ENCODE results near the gene STON2. TPM values are rescaled to one million over a fixed set of nuclear protein-coding genes. Genes with fewer than 3 reads are reported as not detected.
A peak's percentile ranks its signal among the peaks of the same experiment; 100 is the strongest.

Gene STON2
- total and polyA plus RNA-seq, 2 of the 13 experiments (the other 11 are each of a cell fraction or from before 2014, with no cell fraction given): 2.1 to 11.0 TPM

DNA sequence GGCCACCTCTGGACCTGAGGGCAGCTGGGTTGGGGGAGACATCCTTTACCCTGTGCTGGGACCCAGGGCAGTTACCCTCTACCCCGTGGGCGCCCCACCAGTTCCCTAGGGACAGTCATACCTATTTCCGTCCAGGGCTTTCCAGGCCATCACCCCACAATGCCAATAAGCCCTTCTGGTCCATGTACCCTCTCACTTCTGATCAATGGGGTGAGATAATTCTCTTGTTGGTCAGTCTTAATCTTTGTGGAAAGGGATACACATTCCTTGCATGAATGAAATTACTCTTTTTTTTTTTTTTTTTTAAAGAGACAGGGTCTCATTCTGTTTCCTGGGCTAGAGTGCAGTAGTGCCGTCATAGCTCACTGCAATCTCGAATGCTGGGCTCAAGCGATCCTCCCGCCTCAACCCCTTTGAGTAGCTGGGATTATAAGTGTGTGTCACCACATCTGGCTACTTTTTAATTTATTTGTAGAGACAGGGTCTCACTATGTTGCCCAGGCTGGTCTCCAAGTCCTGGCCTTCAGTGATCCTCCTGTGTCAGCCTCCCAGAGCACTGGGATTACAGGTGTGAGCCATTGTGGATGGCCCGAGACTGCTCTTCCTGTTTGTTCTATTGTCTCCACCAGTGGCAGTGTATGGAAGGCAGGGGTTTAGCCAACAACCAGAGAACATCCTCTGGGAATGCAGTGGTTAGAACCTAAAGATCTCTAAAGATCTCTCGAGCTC, 46.3 kb upstream of the STON2 start:
- H4K20me1 ChIP-seq (ENCODE audit: insufficient read depth, low read length): no peaks in the 10 kb centered on the region
- H3K36me3 ChIP-seq (replicated peaks in 1 of 2; ENCODE audit: control insufficient read depth in 1 of 2, insufficient read depth in 2 of 2, low read length in 2 of 2): no peaks in the 10 kb centered on the region
- DNase-seq (ENCODE audit: low spot score) (no peak), FAIRE-seq (no peak), ATAC-seq (peak; percentile 51)
- 31% methylated on average over 9 of the region's 9 CpGs for WGBS (ENCODE audit: low lambda C conversion rate)
- ChIA-PET CTCF (ENCODE audit: low intra/inter-chr PET ratio, low total read pairs) (no interaction called here), POLR2A (interaction anchor here (1.0 kb wide), 1 partner anchor 10 kb away, joined by 3 read pairs; no protein-coding TSS in a partner anchor)
- no peaks in the 10 kb centered on the region for H3K79me2 ChIP-seq (ENCODE audit: insufficient read depth, low read length)
- H3K9ac ChIP-seq (ENCODE audit: insufficient read depth, low read depth, low read length): no peak overlapping the region
- no peak overlapping the region for H2AFZ ChIP-seq (ENCODE audit: low read length)
- H3K4me2 ChIP-seq (ENCODE audit: low read depth, low read length): peak overlapping the region; percentile 28; the same call in 1 of the 2 replicates
- H3K27me3 ChIP-seq (ENCODE audit: control insufficient read depth in 1 of 2, insufficient read depth in 2 of 2, low read length in 2 of 2): no peaks in the 10 kb centered on the region
- no peak overlapping the region for H3K4me3 ChIP-seq (replicated peaks in 1 of 3; ENCODE audit: insufficient read depth in 1 of 3, low read depth in 2 of 3, low read length in 3 of 3)
- intact Hi-C loops (cut with micrococcal nuclease; ENCODE audit: unreplicated experiment) (no loop called here), in situ Hi-C loops (cut with HindIII; ENCODE audit: extremely low pct_ligation_motif_present, low pct_unique_long_range_greater_than_20kb) (no loop called here)
- peaks cover 42% of the 10 kb centered on the region for H3K4me1 ChIP-seq (ENCODE audit: insufficient read depth, low read length)
- TF ChIP-seq, protein P1, sequence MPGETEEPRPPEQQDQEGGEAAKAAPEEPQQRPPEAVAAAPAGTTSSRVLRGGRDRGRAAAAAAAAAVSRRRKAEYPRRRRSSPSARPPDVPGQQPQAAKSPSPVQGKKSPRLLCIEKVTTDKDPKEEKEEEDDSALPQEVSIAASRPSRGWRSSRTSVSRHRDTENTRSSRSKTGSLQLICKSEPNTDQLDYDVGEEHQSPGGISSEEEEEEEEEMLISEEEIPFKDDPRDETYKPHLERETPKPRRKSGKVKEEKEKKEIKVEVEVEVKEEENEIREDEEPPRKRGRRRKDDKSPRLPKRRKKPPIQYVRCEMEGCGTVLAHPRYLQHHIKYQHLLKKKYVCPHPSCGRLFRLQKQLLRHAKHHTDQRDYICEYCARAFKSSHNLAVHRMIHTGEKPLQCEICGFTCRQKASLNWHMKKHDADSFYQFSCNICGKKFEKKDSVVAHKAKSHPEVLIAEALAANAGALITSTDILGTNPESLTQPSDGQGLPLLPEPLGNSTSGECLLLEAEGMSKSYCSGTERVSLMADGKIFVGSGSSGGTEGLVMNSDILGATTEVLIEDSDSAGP (CRISPR knock-in tag; IDR thresholded peaks at IDR 0.05; ENCODE audit: borderline replicate concordance): peak; percentile 67; the same call in 1 of the 2 replicates
- TF ChIP-seq POGZ (CRISPR knock-in tag; IDR thresholded peaks at IDR 0.05): no peak
- TF ChIP-seq, protein P2, sequence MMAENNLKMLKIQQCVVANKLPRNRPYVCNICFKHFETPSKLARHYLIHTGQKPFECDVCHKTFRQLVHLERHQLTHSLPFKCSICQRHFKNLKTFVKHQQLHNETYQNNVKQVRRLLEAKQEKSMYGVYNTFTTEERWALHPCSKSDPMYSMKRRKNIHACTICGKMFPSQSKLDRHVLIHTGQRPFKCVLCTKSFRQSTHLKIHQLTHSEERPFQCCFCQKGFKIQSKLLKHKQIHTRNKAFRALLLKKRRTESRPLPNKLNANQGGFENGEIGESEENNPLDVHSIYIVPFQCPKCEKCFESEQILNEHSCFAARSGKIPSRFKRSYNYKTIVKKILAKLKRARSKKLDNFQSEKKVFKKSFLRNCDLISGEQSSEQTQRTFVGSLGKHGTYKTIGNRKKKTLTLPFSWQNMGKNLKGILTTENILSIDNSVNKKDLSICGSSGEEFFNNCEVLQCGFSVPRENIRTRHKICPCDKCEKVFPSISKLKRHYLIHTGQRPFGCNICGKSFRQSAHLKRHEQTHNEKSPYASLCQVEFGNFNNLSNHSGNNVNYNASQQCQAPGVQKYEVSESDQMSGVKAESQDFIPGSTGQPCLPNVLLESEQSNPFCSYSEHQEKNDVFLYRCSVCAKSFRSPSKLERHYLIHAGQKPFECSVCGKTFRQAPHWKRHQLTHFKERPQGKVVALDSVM (CRISPR knock-in tag; IDR thresholded peaks at IDR 0.05): peak; percentile 87
- TF ChIP-seq, protein P3, sequence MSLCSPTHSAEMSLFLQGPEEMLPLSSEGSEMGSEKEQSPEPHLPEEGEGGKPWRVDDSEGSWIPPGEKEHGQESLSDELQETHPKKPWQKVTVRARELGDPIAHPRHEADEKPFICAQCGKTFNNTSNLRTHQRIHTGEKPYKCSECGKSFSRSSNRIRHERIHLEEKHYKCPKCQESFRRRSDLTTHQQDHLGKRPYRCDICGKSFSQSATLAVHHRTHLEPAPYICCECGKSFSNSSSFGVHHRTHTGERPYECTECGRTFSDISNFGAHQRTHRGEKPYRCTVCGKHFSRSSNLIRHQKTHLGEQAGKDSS (CRISPR knock-in tag; IDR thresholded peaks at IDR 0.05; ENCODE audit: borderline replicate concordance, low read depth): peak; percentile 87; the same call in 1 of the 2 replicates
- TF ChIP-seq ZNF121 (CRISPR knock-in tag; IDR thresholded peaks at IDR 0.05): peak; percentile 69
- no peak for TF ChIP-seq PAX8 (CRISPR knock-in tag; IDR thresholded peaks at IDR 0.05; ENCODE audit: borderline replicate concordance)
- TF ChIP-seq ZNF703 (CRISPR knock-in tag; IDR thresholded peaks at IDR 0.05; ENCODE audit: borderline replicate concordance): no peak
- TF ChIP-seq, protein P4, sequence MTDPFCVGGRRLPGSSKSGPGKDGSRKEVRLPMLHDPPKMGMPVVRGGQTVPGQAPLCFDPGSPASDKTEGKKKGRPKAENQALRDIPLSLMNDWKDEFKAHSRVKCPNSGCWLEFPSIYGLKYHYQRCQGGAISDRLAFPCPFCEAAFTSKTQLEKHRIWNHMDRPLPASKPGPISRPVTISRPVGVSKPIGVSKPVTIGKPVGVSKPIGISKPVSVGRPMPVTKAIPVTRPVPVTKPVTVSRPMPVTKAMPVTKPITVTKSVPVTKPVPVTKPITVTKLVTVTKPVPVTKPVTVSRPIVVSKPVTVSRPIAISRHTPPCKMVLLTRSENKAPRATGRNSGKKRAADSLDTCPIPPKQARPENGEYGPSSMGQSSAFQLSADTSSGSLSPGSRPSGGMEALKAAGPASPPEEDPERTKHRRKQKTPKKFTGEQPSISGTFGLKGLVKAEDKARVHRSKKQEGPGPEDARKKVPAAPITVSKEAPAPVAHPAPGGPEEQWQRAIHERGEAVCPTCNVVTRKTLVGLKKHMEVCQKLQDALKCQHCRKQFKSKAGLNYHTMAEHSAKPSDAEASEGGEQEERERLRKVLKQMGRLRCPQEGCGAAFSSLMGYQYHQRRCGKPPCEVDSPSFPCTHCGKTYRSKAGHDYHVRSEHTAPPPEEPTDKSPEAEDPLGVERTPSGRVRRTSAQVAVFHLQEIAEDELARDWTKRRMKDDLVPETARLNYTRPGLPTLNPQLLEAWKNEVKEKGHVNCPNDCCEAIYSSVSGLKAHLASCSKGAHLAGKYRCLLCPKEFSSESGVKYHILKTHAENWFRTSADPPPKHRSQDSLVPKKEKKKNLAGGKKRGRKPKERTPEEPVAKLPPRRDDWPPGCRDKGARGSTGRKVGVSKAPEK (CRISPR knock-in tag; IDR thresholded peaks at IDR 0.05; ENCODE audit: borderline replicate concordance): no peak
- TF ChIP-seq TSC22D2 (CRISPR knock-in tag; IDR thresholded peaks at IDR 0.05; ENCODE audit: borderline replicate concordance): no peak
- TF ChIP-seq ZNF225 (CRISPR knock-in tag; IDR thresholded peaks at IDR 0.05): no peak
- BruUV-seq (replicated peaks): no TSS peak
- no peaks in the 10 kb centered on the region for H3K9me3 ChIP-seq (ENCODE audit: low read length)
- H3K27ac ChIP-seq (ENCODE audit: extremely low read length, insufficient read depth, low read length): no peak overlapping the region
